Measurements from ENCODE around the gene STRIP1. TPM values are rescaled to one million over a fixed set of nuclear protein-coding genes. Genes with fewer than 3 reads are reported as not detected.

The STRIP1 gene
- total RNA-seq, 1 donor from 2014 or later, result 69.2 TPM

GRCh38 chr1:110059133-110059863 is 24.9 kb downstream of the STRIP1 start:
- DNase-seq (ENCODE audit: extremely low spot score, unreplicated experiment), result no peak
- TF ChIP-seq CTCF (conservative IDR thresholded peaks at IDR 0.05), result no peak
- Mint-ChIP-seq H3K27me3 (peaks cover 3% of the 10 kb centered on the region), H3K9me3 (no peaks in the 10 kb centered on the region), H3K36me3 (peaks cover 32% of the 10 kb centered on the region), H3K4me1 (ENCODE audit: unreplicated experiment) (peaks cover 51% of the 10 kb centered on the region), H3K4me3 (peak overlapping the region; percentile 52), H3K27ac (peak overlapping the region; percentile 74)

GRCh38 chr1:110060034-110060661 is 25.7 kb downstream of the STRIP1 start:
- Mint-ChIP-seq H3K36me3 (peaks cover 31% of the 10 kb centered on the region), H3K27me3 (peaks cover 11% of the 10 kb centered on the region), H3K4me1 (ENCODE audit: unreplicated experiment) (peaks cover 50% of the 10 kb centered on the region), H3K4me3 (no peak overlapping the region), H3K27ac (no peak overlapping the region), H3K9me3 (no peaks in the 10 kb centered on the region)
- no peak for DNase-seq (ENCODE audit: extremely low spot score, unreplicated experiment)
- peak; percentile 82 for TF ChIP-seq CTCF (conservative IDR thresholded peaks at IDR 0.05)

- H3K36me3 Mint-ChIP-seq, result peaks cover 26% of the 10 kb centered on the region
These were observed 26.2 kb downstream of the STRIP1 start for GRCh38 chr1:110060662-110061060.

GRCh38 chr1:110061341-110061740 is 26.9 kb downstream of the STRIP1 start:
- no peak for TF ChIP-seq CTCF (conservative IDR thresholded peaks at IDR 0.05)
- Mint-ChIP-seq H3K9me3 (no peaks in the 10 kb centered on the region), H3K36me3 (peaks cover 22% of the 10 kb centered on the region), H3K27ac (no peak overlapping the region), H3K4me1 (ENCODE audit: unreplicated experiment) (peaks cover 45% of the 10 kb centered on the region), H3K4me3 (no peak overlapping the region), H3K27me3 (peaks cover 23% of the 10 kb centered on the region)
- DNase-seq (ENCODE audit: extremely low spot score, unreplicated experiment), result no peak

More at GRCh38 chr1:110060662-110061060, 26.2 kb downstream of the STRIP1 start:
- no peak overlapping the region for H3K27ac Mint-ChIP-seq
- peaks cover 17% of the 10 kb centered on the region for H3K27me3 Mint-ChIP-seq
- TF ChIP-seq CTCF (conservative IDR thresholded peaks at IDR 0.05), result no peak
- H3K9me3 Mint-ChIP-seq, result no peaks in the 10 kb centered on the region
- no peak for DNase-seq (ENCODE audit: extremely low spot score, unreplicated experiment)
- no peak overlapping the region for H3K4me3 Mint-ChIP-seq
- peaks cover 47% of the 10 kb centered on the region for H3K4me1 Mint-ChIP-seq (ENCODE audit: unreplicated experiment)

GRCh38 chr1:110062612-110063011 is 28.2 kb downstream of the STRIP1 start:
- no peak for TF ChIP-seq CTCF (conservative IDR thresholded peaks at IDR 0.05)
- Mint-ChIP-seq H3K27ac (no peak overlapping the region), H3K9me3 (no peaks in the 10 kb centered on the region), H3K36me3 (peaks cover 16% of the 10 kb centered on the region), H3K4me3 (no peak overlapping the region), H3K27me3 (peaks cover 36% of the 10 kb centered on the region), H3K4me1 (ENCODE audit: unreplicated experiment) (peaks cover 36% of the 10 kb centered on the region)
- no peak for DNase-seq (ENCODE audit: extremely low spot score, unreplicated experiment)
